Ramos (cell line): ENCODE data around the gene ABHD12B.

Experiments used
- in situ Hi-C: fragments of 300-500 bp; cut with MboI; formaldehyde crosslinking; loops from one replicate; pipeline ENCODE4 v1.14.3; 2022; ENCODE audit warnings: low sequenced_read_pairs; ENCODE audit not compliant: unreplicated experiment

The ABHD12B gene, protein sequence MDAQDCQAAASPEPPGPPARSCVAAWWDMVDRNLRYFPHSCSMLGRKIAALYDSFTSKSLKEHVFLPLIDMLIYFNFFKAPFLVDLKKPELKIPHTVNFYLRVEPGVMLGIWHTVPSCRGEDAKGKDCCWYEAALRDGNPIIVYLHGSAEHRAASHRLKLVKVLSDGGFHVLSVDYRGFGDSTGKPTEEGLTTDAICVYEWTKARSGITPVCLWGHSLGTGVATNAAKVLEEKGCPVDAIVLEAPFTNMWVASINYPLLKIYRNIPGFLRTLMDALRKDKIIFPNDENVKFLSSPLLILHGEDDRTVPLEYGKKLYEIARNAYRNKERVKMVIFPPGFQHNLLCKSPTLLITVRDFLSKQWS

DNA sequence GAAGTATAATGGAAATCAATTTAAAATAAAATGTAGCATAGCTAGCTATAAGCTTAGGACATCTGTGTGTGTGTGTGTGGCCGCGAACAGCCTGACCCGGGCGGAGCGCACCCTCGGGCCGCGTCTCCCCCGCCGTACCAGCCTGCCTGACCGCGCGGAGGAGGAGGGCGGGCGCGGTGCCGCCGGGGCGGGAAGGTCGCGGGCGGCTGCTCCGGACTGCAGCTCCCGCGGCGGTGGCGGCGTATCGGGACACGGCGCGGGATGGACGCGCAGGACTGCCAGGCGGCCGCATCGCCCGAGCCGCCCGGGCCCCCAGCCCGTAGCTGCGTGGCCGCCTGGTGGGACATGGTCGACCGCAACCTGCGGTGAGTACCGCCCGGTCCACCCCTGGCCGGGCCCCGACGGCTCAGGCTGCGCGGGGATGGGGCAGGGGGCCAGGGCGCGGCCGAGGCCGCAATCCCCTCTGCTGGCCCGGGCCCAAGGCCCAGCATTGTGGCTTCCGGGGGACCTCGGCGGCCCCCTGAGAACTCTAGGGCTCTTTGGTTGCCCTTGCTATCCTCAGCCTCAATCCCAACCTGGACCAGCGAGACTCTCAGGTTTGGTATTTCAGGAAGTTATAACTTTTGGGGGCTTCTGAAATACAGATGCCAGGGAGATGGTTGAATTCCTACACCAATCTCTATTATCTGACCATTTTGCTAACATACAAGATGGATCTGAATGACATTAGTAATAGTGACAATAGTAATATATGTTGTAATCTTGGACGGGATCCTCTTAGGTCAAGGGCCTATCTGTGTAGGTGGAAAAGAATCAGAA is at the start of gene ABHD12B:
TSS of gene ABHD12B (plus strand) at position 140 of the 819 bp plus-strand sequence. CDS start at position 262, 122 bp downstream.
- in situ Hi-C loops, result loop anchor here (25.0 kb wide), 1 partner anchor 260 kb away; no protein-coding TSS in a partner anchor

- in situ Hi-C loops, result no loop called here
These were observed 49.3 kb upstream of the ABHD12B start for GRCh38 chr14:50822501-50823042.

DNA sequence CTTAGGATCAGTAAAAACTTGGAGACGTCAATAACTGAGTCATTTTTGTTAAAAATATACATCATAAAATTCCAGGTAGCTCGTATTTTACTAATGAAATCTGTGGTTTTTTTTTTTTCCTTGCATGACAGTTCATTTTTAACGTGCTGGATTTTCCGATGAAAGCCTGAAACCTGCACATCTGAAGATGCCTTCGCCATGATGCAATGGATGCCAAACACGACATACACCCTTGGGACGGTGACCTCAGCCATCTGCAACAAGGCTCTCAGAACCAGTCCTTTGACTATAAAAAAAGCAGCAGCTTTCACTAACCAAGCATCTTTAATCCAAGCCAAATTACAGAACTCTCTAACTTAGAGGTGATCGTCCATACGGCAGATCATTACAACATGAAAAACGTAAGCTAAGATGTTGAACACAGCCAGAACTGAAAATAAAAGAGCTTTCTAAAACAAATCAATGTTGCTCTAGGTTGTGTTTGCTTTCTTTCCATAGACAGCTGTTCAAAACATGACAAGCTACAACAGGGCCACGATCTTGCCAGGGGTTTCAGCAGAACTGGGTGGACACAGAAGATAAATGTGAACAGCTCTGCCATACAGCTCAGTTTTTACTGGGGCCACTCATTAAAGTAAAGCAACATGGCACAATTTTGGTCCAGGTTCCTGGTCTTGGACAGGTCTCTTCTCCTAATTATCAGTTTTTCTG is 48.6 kb upstream of the ABHD12B start:
- in situ Hi-C loops, result no loop called here

DNA sequence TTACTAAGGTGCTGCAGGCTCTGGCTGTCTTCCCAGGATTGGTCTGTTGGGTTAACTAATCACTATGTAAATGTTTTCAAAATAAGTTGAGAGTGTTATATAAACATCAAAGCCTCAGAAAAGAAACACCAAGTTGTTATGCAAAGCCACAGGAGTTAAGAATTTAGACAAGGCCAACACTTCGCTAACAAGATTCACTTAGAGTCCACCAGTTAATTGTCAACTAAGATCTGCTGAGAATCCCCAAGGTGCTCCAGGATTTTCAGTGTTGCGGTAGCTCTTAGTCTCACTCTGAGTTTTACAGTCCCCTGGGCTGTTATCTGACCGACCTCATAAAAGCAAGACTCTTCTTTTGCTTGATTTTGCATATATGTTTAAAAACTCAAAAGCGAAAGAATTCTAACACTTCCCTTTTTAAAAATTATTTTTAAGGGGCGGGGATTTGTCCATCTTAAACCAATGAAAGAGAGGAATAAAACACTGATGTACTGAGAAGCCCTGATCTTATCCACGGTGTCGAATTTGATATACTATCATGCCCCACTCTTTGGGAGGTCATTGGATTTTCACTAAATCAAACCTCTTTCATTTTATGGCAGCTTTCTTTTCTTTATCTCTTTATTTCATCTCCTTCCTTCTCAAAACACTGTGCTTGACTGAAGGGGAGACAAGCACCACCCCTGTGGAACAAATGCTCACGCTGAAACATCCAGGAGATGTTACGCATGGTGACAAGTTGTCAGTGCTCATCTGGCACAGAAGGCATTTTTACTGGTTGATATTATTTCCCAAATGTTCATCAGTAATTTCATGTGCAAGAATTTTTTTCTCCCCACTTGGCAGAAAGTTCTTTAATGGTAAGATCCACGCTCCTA is 47.9 kb upstream of the ABHD12B start:
- in situ Hi-C loops, result no loop called here

DNA sequence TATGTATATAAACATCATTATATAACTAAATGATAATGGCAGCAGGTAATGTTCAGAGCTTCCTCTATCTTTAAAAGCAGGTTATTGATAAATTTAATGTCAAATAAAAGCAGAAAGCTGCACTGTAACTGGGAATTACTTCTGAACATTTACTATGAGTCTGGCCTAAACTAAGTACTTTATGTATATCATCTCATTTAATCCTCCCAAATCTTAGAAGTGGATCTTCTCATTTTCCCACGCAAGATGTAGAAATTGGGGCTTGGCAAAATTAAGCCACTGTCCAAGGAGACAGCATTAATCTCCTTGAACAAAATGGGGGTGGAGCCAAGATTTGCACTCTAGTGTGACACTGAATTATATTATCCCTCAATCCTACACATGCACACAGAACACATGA is 46.5 kb upstream of the ABHD12B start:
- in situ Hi-C loops, result no loop called here

- in situ Hi-C loops, result no loop called here
These were observed 45.2 kb upstream of the ABHD12B start for GRCh38 chr14:50826681-50827080.

DNA sequence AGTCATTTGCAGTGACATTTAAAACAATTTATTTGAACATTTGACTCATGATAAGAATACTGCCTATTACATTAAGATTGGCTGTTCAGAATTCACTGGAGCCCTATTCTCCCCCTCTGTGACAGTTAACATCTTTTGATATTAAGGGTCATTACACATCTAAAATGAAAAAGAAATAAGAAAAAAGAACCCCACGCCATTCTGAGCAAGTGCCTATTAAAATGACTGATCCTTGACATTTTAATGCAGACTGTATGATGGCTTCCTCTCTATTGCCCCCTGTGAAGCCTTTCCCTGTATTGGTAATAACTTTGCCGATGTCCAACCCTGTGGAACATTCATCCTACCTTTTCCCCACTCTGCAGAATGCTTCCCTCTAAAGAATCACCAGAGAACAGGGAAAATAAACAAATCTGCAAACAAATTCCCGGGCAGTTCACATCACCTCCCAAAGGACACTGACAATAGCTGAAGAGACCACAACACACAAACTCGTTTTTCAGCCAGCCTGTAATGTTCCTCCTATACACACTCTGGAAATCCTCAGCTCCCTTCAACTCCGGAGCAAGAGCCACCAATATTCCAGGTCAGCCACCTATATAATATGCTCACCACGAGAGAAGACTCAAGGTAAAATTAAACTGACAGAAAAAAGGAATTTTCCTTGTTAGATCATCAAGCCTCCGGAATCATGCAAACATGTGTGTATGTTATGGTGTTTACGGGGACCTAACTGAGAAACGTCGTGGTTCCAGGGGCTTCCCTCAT is 42.9 kb upstream of the ABHD12B start:
- in situ Hi-C loops, result no loop called here

DNA sequence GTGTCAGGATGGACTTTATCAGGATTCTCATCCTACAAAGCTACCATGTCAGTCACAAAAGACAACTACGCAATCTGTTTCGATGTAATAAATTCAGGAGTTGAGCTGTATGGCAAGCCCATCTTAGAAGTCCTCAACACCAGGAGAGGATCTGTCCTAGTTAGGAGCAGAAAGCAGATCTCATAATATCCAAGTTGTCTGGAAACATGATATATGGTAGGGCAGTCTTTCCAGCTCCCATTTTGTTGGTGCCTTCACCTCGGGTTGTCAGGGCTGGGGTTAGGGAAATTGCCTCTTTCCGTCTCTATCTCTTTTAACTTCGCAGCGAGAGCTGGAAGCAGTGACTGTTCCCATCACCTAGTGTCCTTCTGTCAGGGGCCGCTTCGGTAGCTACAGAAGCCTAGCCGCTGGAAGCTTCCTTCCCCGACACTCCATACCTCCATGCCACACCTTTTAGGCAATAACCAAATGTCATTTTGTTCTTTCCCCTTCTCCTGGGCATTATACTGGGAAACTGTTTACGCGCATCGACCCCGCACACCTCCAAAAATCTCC is 42.3 kb upstream of the ABHD12B start:
- in situ Hi-C loops, result no loop called here

- in situ Hi-C loops, result no loop called here
These were observed 41.6 kb upstream of the ABHD12B start for GRCh38 chr14:50830044-50830931.

DNA sequence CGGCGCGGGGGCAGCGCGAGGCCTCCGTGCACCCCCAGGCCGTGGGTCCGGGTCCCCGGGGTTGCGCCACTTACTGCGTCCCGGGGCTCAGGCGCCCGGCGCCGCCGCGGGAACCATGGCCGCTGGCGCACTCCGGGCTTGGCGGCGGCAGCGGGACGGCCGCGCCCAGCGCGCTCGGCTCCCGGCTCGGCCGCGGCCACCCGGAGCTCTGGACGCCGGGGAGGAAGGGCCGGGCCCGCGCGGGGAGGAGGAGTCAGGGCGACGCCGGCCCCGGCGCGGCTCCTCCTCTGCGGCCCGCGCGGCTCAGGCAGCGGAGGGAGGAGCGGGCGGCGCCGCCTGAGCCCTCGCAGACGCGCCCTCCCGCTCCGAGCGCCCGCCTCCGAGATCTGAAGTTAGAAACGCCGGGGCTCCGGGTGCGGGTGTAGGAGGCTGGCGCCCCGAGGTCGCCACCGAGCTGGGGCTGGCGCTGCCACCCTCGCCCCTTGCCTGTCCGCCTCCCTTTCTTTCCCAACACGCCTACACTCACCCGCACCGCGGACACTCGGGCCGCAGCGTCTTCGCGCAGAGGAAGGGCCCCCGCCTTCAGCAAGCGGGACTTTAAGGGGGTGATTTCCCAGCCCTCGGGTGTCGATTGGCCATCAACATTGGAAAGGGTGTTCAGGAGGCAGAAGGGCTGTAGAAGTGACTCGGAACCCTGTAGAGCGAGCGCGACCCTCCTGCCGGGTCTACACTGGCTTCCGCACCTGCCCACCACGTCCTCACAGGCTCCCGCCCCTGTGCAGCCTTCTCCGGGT is 40.7 kb upstream of the ABHD12B start, which contains the start of gene NIN:
TSS of gene NIN (minus strand) at position 231 of the 794 bp plus-strand sequence. CDS start 9,106 bp downstream, outside the sequence.
- in situ Hi-C loops, result no loop called here

DNA sequence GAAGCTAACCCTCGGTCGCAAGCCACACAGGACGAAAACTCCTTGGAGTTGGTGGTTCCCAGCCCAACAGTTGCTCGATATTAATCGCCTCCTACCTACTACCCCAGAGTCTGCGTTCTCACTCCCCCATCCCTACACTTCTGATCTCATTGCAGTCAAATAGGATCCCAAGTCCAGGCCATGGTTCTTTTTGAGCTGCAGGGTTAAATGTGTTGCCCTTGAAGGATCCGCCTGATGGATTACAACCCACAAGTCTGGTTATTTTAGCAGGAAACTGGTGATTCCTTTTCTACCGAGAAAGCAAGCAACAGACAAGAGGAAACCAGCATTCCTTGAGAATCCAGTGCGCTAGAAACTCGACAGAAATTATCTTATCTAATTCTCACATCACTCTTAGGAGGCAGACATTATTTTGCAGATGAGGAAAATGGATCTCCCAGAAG is 40.1 kb upstream of the ABHD12B start:
- in situ Hi-C loops, result no loop called here

DNA sequence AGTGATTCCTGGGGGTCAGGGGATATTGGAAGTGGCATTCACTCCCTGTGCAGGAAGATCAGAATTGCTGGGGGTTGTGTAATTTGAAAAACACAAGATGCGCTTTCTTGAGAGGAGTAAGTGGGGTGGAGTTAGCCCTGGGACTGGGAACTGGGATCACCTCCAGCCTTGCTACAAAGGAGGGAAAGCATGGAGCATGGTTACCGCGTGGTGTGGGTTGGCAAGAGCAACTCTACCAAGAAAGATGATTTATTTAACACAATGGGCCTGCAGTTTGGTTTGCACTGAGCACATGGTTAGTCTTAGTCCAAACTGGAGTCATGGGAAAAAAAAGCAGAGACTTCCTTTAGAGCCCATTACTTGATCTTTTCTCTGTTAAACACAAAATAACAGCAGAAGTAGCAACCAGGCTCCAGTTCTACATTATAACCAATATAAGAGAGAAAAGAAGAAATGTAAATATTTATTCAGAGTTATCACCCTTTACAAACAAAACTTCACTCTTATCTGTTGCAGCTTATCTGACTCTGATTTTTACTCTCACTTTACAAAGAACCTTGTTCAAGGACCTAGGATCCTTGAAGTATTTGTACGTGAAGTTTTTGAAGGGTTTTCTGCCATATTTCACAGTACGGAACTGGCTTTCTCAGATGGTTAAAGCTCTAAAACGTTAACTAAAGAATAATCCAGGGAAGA is 38.8 kb upstream of the ABHD12B start:
- in situ Hi-C loops, result no loop called here

DNA sequence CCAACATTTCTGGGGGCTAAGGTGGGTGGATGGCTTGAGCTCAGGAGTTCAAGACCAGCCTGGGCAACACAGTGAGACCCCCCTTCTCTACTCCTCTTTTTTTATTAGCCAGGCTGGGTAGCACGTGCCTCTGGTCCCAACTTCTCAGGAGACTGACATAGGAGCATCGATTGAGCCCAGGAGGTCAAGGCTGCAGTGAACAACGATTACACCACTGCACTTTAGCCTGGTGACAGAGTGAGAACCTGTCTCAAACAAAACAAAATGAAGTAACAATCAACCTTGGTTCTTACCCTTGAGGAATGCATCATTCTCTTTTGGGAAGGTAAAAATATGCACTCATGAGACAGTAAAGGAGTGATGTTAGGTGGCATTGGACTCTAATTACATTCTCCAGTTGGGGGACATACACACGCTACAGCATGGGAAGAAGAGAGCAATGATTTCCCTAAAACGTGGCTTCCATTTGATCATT is 37.0 kb upstream of the ABHD12B start:
- in situ Hi-C loops, result no loop called here

- in situ Hi-C loops, result no loop called here
These were observed 36.6 kb upstream of the ABHD12B start for GRCh38 chr14:50835280-50835679.

- in situ Hi-C loops, result no loop called here
These were observed 35.3 kb upstream of the ABHD12B start for GRCh38 chr14:50836515-50836914.

DNA sequence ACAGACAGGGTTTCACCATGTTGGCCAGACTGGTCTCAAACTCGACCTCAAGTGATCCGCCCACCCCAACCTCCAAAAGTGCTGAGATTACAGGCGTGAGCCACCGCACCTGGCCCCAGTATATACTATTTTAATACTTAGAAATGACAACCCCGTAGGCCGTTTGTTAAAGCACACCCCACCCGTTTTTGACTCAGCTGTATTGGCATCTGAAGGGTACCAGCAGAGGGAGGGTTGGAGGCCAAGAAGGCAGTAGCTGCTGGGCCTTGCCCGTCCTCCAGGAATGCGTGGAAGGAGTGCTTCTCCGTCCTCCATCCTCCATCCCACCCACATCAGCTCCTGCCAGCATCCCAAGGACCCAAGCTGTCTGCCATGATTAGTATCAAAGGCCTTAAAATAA is 34.6 kb upstream of the ABHD12B start:
- in situ Hi-C loops, result no loop called here
